GM23338 (cell line): ENCODE measurements around the gene CDC42EP5. TPM values are rescaled to one million over a fixed set of nuclear protein-coding genes. Genes with fewer than 3 reads are reported as not detected.

ENCODE experiments used
- ATAC-seq: fragments of 200-7000 bp; cut with Tn5 transposase; 3 replicates; pipeline ENCODE4 v1.9.1; 2020
- DNase-seq: peaks from one replicate; pipeline ENCODE4 v3.0.0-alpha.2; 2015; ENCODE audit warnings: low spot score
- H2AFZ ChIP-seq: fragments of 200-600 bp; sonication (generic); 2 replicates; pipeline ENCODE4 v1.8.0; 2016; ENCODE audit warnings: antibody characterized with exemption, mild to moderate bottlenecking, moderate library complexity
- H3F3A ChIP-seq: fragments of 200-600 bp; sonication (generic); replicated peaks from 2 replicates; pipeline ENCODE4 v1.8.0; 2017; ENCODE audit warnings: antibody characterized with exemption, mixed run types, low read depth
- H3K27ac ChIP-seq: fragments of 200-600 bp; sonication (generic); 2 replicates; pipeline ENCODE4 v1.6.1; 2016; ENCODE audit warnings: low read depth
- H3K27me3 ChIP-seq: fragments of 200-600 bp; sonication (generic); 2 replicates; pipeline ENCODE4 v1.8.0; 2016; ENCODE audit warnings: mild to moderate bottlenecking, mixed run types, moderate library complexity; ENCODE audit not compliant: insufficient read depth
- H3K36me3 ChIP-seq: fragments of 200-600 bp; sonication (generic); 2 replicates; pipeline ENCODE4 v1.8.0; 2016; ENCODE audit warnings: mild to moderate bottlenecking; ENCODE audit not compliant: insufficient read depth
- H3K4me1 ChIP-seq: fragments of 200-600 bp; sonication (generic); 2 replicates; pipeline ENCODE4 v1.8.0; 2016; ENCODE audit warnings: mild to moderate bottlenecking, moderate library complexity; ENCODE audit not compliant: insufficient read depth
- H3K4me2 ChIP-seq: fragments of 200-600 bp; sonication (generic); 2 replicates; pipeline ENCODE4 v1.7.1; 2017; ENCODE audit warnings: mixed run types
- H3K4me3 ChIP-seq: fragments of 200-600 bp; sonication (generic); 2 replicates; pipeline ENCODE4 v1.6.1; 2016; ENCODE audit warnings: mixed run types
- H3K79me2 ChIP-seq: fragments of 200-600 bp; sonication (generic); replicated peaks from 2 replicates; pipeline ENCODE4 v1.8.0; 2017; ENCODE audit warnings: mild to moderate bottlenecking; ENCODE audit not compliant: insufficient read depth
- H3K9me2 ChIP-seq: fragments of 200-600 bp; sonication (generic); 2 replicates; pipeline ENCODE4 v1.8.0; 2017; ENCODE audit not compliant: insufficient read depth
- H4K20me1 ChIP-seq: fragments of 200-600 bp; sonication (generic); replicated peaks from 2 replicates; pipeline ENCODE4 v1.8.0; 2017; ENCODE audit warnings: mild to moderate bottlenecking; ENCODE audit not compliant: insufficient read depth
- H3K27ac Mint-ChIP-seq: 2 replicates; pipeline ENCODE4 v1.8.0; 2020; ENCODE audit warnings: inconsistent platforms, mild to moderate bottlenecking, moderate library complexity, mixed read lengths
- H3K27me3 Mint-ChIP-seq: 3 replicates; pipeline ENCODE4 v1.8.0; 2022; ENCODE audit warnings: low read depth, mild to moderate bottlenecking, moderate library complexity, mixed read lengths, inconsistent platforms; ENCODE audit not compliant: insufficient read depth, poor library complexity
- H3K36me3 Mint-ChIP-seq: 3 replicates; pipeline ENCODE4 v1.8.0; 2021; ENCODE audit warnings: low read depth, mild to moderate bottlenecking, inconsistent platforms, moderate library complexity, mixed read lengths
- H3K4me1 Mint-ChIP-seq: 3 replicates; pipeline ENCODE4 v1.8.0; 2020; ENCODE audit warnings: mild to moderate bottlenecking, inconsistent platforms, mixed read lengths
- H3K4me3 Mint-ChIP-seq: 3 replicates; pipeline ENCODE4 v1.8.0; 2021; ENCODE audit warnings: moderate library complexity, mild to moderate bottlenecking, inconsistent platforms, mixed read lengths
- H3K9me3 Mint-ChIP-seq: 3 replicates; pipeline ENCODE4 v1.8.0; 2020; ENCODE audit warnings: moderate library complexity, mild to moderate bottlenecking, inconsistent platforms, mixed read lengths
- CREB1 ChIP-seq: fragments of 250-450 bp; sonication (Bioruptor Pico); IDR thresholded peaks from 2 replicates; pipeline ENCODE4 v1.5.0; 2020; ENCODE audit warnings: low read depth, mild to moderate bottlenecking, moderate library complexity
- EZH2 ChIP-seq: fragments of 200-600 bp; sonication (generic); IDR thresholded peaks from one replicate; pipeline ENCODE4 v1.8.0; 2017; ENCODE audit warnings: antibody characterized with exemption, mild to moderate bottlenecking, low read depth; ENCODE audit not compliant: unreplicated experiment
- EZH2phosphoT487 ChIP-seq: fragments of 200-600 bp; sonication (generic); IDR thresholded peaks from one replicate; pipeline ENCODE4 v1.8.1; 2018; ENCODE audit warnings: antibody characterized with exemption; ENCODE audit not compliant: unreplicated experiment
- JUNB ChIP-seq: IDR thresholded peaks from one replicate; pipeline ENCODE4 v1.6.1; 2016; ENCODE audit warnings: antibody characterized with exemption; ENCODE audit not compliant: unreplicated experiment
- NANOG ChIP-seq: IDR thresholded peaks from 2 replicates; pipeline ENCODE4 v1.6.1; 2016; ENCODE audit warnings: antibody characterized with exemption, borderline replicate concordance
- POLR2AphosphoS5 ChIP-seq: IDR thresholded peaks from 2 replicates; pipeline ENCODE4 v1.6.1; 2016; ENCODE audit warnings: antibody characterized with exemption, low read depth
- STAT1 ChIP-seq: IDR thresholded peaks from one replicate; pipeline ENCODE4 v1.6.1; 2016; ENCODE audit warnings: antibody characterized with exemption; ENCODE audit not compliant: unreplicated experiment
- ZNF114 ChIP-seq: fragments of 250-450 bp; sonication (Bioruptor Pico); IDR thresholded peaks from 2 replicates; pipeline ENCODE4 v1.5.0; 2020; ENCODE audit warnings: mild to moderate bottlenecking, moderate library complexity
- ZNF331 ChIP-seq: fragments of 250-450 bp; sonication (Bioruptor Pico); IDR thresholded peaks from 2 replicates; pipeline ENCODE4 v1.5.0; 2020; ENCODE audit warnings: low read depth, mild to moderate bottlenecking, moderate library complexity
- polyA plus RNA-seq: library from polyadenylated mRNA; unstranded; fragments of >200 nt; fragmentation: Nextera tagmentation; extraction: Ambion mirVana; gene quantifications from 2 replicates; pipeline ENCODE4 v1.2.1, GENCODE V29; 2016
- total RNA-seq: library from RNA; depleted of rRNA; stranded (reverse); fragments of >200 nt; shearing (Covaris generic); gene quantifications from 2 replicates; pipeline ENCODE4 v1.2.3, GENCODE V29; 2014
- TF ChIP-seq, protein P1 (sequence below): IDR thresholded peaks from one replicate; pipeline ENCODE4 v1.6.1; 2018; ENCODE audit warnings: antibody characterized with exemption; ENCODE audit not compliant: unreplicated experiment
- TF ChIP-seq, protein P2 (sequence below): fragments of 250-450 bp; sonication (Bioruptor Pico); IDR thresholded peaks from 2 replicates; pipeline ENCODE4 v1.5.0; 2020; ENCODE audit warnings: mild to moderate bottlenecking, moderate library complexity
- TF ChIP-seq, protein P3 (sequence below), 2 experiments: fragments of 200-600 bp in 1 of 2; sonication (generic) in 1 of 2; conservative IDR thresholded peaks; 2 replicates each; pipeline versions ENCODE4 v1.5.1 to v1.6.1; 2016 to 2017; ENCODE audit warnings: antibody characterized with exemption in 2 of 2, low read depth in 2 of 2, mild to moderate bottlenecking in 2 of 2, moderate library complexity in 1 of 2
- TF ChIP-seq, protein P4 (sequence below): IDR thresholded peaks from 2 replicates; pipeline ENCODE4 v1.6.1; 2016; ENCODE audit warnings: antibody characterized with exemption

Gene CDC42EP5
- total and polyA plus RNA-seq, 2 experiments from 2014 or later, result 1.4 to 3.4 TPM

DNA sequence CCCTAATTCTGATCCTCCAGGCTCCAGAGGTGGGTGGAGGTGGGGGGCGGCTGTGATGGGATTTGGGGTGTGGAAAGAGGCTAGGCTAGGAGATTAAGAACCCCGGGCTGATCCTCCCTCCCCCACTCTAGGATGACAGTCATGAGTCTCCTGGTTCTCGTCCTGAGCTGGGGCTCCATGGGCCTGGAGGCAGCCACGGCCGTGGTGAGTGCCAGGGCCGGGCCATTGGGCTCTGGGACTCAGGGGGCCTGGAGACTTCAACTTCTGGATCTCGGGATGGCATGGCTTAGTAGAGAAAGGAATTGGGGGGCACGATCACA, 44.0 kb downstream of the CDC42EP5 start:
- H3K9me3 Mint-ChIP-seq, result no peaks in the 10 kb centered on the region
- Histone ChIP-seq H3K79me2 (no peaks in the 10 kb centered on the region), H3K4me3 (no peak overlapping the region), H3F3A (no peaks in the 10 kb centered on the region), H3K9me2 (no peaks in the 10 kb centered on the region), H3K4me2 (no peak overlapping the region), H3K27ac (no peak overlapping the region), H3K27me3 (0 out of 2 replicates have a peak, but pooled peaks cover 3% of the 10 kb centered on the region), H4K20me1 (no peaks in the 10 kb centered on the region), H3K36me3 (no peaks in the 10 kb centered on the region), H3K4me1 (no peaks in the 10 kb centered on the region; the same call in 1 of the 2 replicates), H2AFZ (no peak overlapping the region)
- ATAC-seq (no peak), DNase-seq (no peak)
- H3K36me3 Mint-ChIP-seq, result peaks cover 36% of the 10 kb centered on the region
- H3K4me1 Mint-ChIP-seq, result peaks cover 17% of the 10 kb centered on the region
- H3K4me3 Mint-ChIP-seq, result no peak overlapping the region
- H3K27me3 Mint-ChIP-seq, result peaks cover 29% of the 10 kb centered on the region
- H3K27ac Mint-ChIP-seq, result peak overlapping the region; percentile 46; the same call in 1 of the 2 replicates
- TF ChIP-seq EZH2phosphoT487, result no peak
- TF ChIP-seq, protein P1, sequence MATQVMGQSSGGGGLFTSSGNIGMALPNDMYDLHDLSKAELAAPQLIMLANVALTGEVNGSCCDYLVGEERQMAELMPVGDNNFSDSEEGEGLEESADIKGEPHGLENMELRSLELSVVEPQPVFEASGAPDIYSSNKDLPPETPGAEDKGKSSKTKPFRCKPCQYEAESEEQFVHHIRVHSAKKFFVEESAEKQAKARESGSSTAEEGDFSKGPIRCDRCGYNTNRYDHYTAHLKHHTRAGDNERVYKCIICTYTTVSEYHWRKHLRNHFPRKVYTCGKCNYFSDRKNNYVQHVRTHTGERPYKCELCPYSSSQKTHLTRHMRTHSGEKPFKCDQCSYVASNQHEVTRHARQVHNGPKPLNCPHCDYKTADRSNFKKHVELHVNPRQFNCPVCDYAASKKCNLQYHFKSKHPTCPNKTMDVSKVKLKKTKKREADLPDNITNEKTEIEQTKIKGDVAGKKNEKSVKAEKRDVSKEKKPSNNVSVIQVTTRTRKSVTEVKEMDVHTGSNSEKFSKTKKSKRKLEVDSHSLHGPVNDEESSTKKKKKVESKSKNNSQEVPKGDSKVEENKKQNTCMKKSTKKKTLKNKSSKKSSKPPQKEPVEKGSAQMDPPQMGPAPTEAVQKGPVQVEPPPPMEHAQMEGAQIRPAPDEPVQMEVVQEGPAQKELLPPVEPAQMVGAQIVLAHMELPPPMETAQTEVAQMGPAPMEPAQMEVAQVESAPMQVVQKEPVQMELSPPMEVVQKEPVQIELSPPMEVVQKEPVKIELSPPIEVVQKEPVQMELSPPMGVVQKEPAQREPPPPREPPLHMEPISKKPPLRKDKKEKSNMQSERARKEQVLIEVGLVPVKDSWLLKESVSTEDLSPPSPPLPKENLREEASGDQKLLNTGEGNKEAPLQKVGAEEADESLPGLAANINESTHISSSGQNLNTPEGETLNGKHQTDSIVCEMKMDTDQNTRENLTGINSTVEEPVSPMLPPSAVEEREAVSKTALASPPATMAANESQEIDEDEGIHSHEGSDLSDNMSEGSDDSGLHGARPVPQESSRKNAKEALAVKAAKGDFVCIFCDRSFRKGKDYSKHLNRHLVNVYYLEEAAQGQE, result no peak
- TF ChIP-seq, protein P2, sequence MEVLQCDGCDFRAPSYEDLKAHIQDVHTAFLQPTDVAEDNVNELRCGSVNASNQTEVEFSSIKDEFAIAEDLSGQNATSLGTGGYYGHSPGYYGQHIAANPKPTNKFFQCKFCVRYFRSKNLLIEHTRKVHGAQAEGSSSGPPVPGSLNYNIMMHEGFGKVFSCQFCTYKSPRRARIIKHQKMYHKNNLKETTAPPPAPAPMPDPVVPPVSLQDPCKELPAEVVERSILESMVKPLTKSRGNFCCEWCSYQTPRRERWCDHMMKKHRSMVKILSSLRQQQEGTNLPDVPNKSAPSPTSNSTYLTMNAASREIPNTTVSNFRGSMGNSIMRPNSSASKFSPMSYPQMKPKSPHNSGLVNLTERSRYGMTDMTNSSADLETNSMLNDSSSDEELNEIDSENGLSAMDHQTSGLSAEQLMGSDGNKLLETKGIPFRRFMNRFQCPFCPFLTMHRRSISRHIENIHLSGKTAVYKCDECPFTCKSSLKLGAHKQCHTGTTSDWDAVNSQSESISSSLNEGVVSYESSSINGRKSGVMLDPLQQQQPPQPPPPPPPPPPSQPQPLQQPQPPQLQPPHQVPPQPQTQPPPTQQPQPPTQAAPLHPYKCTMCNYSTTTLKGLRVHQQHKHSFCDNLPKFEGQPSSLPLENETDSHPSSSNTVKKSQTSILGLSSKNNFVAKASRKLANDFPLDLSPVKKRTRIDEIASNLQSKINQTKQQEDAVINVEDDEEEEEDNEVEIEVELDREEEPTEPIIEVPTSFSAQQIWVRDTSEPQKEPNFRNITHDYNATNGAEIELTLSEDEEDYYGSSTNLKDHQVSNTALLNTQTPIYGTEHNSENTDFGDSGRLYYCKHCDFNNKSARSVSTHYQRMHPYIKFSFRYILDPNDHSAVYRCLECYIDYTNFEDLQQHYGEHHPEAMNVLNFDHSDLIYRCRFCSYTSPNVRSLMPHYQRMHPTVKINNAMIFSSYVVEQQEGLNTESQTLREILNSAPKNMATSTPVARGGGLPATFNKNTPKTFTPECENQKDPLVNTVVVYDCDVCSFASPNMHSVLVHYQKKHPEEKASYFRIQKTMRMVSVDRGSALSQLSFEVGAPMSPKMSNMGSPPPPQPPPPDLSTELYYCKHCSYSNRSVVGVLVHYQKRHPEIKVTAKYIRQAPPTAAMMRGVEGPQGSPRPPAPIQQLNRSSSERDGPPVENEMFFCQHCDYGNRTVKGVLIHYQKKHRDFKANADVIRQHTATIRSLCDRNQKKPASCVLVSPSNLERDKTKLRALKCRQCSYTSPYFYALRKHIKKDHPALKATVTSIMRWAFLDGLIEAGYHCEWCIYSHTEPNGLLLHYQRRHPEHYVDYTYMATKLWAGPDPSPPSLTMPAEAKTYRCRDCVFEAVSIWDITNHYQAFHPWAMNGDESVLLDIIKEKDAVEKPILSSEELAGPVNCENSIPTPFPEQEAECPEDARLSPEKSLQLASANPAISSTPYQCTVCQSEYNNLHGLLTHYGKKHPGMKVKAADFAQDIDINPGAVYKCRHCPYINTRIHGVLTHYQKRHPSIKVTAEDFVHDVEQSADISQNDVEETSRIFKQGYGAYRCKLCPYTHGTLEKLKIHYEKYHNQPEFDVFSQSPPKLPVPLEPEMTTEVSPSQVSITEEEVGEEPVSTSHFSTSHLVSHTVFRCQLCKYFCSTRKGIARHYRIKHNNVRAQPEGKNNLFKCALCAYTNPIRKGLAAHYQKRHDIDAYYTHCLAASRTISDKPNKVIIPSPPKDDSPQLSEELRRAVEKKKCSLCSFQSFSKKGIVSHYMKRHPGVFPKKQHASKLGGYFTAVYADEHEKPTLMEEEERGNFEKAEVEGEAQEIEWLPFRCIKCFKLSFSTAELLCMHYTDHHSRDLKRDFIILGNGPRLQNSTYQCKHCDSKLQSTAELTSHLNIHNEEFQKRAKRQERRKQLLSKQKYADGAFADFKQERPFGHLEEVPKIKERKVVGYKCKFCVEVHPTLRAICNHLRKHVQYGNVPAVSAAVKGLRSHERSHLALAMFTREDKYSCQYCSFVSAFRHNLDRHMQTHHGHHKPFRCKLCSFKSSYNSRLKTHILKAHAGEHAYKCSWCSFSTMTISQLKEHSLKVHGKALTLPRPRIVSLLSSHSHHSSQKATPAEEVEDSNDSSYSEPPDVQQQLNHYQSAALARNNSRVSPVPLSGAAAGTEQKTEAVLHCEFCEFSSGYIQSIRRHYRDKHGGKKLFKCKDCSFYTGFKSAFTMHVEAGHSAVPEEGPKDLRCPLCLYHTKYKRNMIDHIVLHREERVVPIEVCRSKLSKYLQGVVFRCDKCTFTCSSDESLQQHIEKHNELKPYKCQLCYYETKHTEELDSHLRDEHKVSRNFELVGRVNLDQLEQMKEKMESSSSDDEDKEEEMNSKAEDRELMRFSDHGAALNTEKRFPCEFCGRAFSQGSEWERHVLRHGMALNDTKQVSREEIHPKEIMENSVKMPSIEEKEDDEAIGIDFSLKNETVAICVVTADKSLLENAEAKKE (CRISPR knock-in tag), result no peak
- TF ChIP-seq ZNF331 (CRISPR knock-in tag), result no peak
- TF ChIP-seq, protein P3, sequence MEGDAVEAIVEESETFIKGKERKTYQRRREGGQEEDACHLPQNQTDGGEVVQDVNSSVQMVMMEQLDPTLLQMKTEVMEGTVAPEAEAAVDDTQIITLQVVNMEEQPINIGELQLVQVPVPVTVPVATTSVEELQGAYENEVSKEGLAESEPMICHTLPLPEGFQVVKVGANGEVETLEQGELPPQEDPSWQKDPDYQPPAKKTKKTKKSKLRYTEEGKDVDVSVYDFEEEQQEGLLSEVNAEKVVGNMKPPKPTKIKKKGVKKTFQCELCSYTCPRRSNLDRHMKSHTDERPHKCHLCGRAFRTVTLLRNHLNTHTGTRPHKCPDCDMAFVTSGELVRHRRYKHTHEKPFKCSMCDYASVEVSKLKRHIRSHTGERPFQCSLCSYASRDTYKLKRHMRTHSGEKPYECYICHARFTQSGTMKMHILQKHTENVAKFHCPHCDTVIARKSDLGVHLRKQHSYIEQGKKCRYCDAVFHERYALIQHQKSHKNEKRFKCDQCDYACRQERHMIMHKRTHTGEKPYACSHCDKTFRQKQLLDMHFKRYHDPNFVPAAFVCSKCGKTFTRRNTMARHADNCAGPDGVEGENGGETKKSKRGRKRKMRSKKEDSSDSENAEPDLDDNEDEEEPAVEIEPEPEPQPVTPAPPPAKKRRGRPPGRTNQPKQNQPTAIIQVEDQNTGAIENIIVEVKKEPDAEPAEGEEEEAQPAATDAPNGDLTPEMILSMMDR (conservative IDR thresholded peaks at IDR 0.05; ENCODE audit: low read depth in 2 of 2), result no peak
- no peak for TF ChIP-seq NANOG
- no peak for TF ChIP-seq STAT1
- TF ChIP-seq, protein P4, sequence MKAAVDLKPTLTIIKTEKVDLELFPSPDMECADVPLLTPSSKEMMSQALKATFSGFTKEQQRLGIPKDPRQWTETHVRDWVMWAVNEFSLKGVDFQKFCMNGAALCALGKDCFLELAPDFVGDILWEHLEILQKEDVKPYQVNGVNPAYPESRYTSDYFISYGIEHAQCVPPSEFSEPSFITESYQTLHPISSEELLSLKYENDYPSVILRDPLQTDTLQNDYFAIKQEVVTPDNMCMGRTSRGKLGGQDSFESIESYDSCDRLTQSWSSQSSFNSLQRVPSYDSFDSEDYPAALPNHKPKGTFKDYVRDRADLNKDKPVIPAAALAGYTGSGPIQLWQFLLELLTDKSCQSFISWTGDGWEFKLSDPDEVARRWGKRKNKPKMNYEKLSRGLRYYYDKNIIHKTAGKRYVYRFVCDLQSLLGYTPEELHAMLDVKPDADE, result no peak
- TF ChIP-seq JUNB, result no peak
- TF ChIP-seq POLR2AphosphoS5, result no peak
- TF ChIP-seq ZNF114 (CRISPR knock-in tag), result no peak
- TF ChIP-seq EZH2, result no peak
- no peak for TF ChIP-seq CREB1
